C4-2B (cell line): ENCODE measurements around the gene GALNT2.

Source experiments
- CTCF ChIP-seq: fragments of 450-650 bp; conservative IDR thresholded peaks from 2 replicates; pipeline ENCODE4 v1.5.1; 2017; ENCODE audit warnings: mild to moderate bottlenecking
- ZFX ChIP-seq: fragments of 450-650 bp; IDR thresholded peaks from 2 replicates; pipeline ENCODE4 v1.6.1; 2017

GRCh38 chr1:230205719-230206198 is 138.7 kb downstream of the GALNT2 start:
- TF ChIP-seq CTCF = no peak
- TF ChIP-seq ZFX = no peak
